Measurements from ENCODE around the gene BRMS1L. TPM values are rescaled to one million over a fixed set of nuclear protein-coding genes. Genes with fewer than 3 reads are reported as not detected.

The BRMS1L gene
- total RNA-seq, 1 donor from 2014 or later: 5.5 TPM

GRCh38 chr14:35854696-35855270 is 28.6 kb downstream of the BRMS1L start:
- intact Hi-C loops (cut with DNase I): no loop called here
- Histone ChIP-seq H3K27ac (no peak overlapping the region), H3K9me3 (no peaks in the 10 kb centered on the region), H3K4me3 (no peak overlapping the region), H3K27me3 (ENCODE audit: low read depth) (no peaks in the 10 kb centered on the region), H3K4me1 (no peaks in the 10 kb centered on the region), H3K36me3 (peaks cover 8% of the 10 kb centered on the region)
- no peak for TF ChIP-seq CTCF (IDR thresholded peaks at IDR 0.05)
- no peak for ATAC-seq
- no peak for DNase-seq

DNA sequence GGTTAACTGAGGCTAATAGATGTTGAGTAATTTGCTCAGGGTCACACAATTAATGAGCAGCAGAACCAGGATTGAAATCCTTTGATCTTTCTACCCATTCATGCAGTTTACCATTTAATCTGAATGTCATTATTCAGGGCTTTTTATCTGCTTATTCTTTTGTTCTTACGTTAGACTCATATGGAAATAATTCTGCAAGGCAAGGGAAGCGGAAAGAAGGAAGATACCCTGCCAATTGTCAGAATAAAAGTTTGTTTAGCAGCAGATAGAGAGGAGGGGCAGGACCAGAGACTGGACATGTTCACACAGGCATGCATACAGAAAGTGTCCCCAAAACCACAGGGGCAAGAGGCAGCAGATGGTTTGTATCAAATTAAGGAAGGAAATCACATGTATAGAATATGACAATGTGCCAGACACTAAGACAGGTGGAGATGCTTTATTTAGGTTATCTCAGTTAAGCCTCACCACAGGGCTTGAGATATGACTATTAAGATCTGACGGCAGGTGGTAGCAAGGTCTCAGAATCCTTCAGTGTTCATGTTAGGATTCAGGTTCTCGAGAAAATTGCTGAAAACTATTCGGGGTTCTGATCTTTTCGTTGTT is 29.8 kb downstream of the BRMS1L start:
- ATAC-seq: no peak
- Histone ChIP-seq H3K36me3 (peaks cover 8% of the 10 kb centered on the region), H3K9me3 (no peaks in the 10 kb centered on the region), H3K4me3 (no peak overlapping the region), H3K27me3 (ENCODE audit: low read depth) (no peaks in the 10 kb centered on the region), H3K4me1 (no peaks in the 10 kb centered on the region), H3K27ac (no peak overlapping the region)
- intact Hi-C loops (cut with DNase I): no loop called here
- DNase-seq: no peak
- no peak for TF ChIP-seq CTCF (IDR thresholded peaks at IDR 0.05)

GRCh38 chr14:35858521-35859209 is 32.5 kb downstream of the BRMS1L start:
- no peak for TF ChIP-seq CTCF (IDR thresholded peaks at IDR 0.05)
- no peak overlapping the region for H3K4me3 ChIP-seq
- no peaks in the 10 kb centered on the region for H3K4me1 ChIP-seq
- H3K27ac ChIP-seq: no peak overlapping the region
- intact Hi-C loops (cut with DNase I): no loop called here
- no peaks in the 10 kb centered on the region for H3K9me3 ChIP-seq
- peaks cover 21% of the 10 kb centered on the region for H3K36me3 ChIP-seq
- no peak for DNase-seq
- H3K27me3 ChIP-seq (ENCODE audit: low read depth): no peaks in the 10 kb centered on the region
- no peak for ATAC-seq

DNA sequence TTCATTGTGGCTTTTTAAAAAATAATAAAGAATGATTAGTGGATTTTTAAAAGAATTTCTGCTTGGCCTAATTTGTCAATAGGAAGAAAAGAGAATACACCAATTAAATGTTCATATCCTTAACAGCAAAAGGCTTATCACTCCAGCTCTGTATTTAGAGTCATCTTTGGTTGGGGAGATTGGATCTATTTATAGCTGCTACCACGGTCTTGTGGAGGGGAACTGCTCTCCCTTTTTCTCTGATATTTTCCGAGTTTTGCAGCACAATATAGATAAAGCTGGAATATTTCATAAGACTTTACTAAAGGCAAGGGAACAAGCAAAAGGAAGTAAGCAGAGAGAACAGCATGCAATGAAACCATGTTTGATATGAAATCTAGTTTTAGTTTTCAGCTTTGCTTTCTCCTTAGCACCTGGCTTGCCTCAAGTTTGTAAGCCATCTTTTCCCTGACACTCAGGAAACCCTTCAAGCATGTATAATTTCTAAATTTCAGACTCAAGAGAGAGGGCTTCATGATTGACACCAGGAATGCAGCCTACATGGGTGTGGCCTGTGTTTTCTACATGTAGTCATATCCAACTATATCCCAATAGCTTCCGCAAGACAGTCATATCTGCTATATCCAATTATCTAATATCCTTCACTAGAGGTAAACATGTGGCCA is 35.2 kb downstream of the BRMS1L start:
- Histone ChIP-seq H3K27ac (no peak overlapping the region), H3K4me1 (no peaks in the 10 kb centered on the region), H3K9me3 (no peaks in the 10 kb centered on the region), H3K27me3 (ENCODE audit: low read depth) (no peaks in the 10 kb centered on the region), H3K36me3 (peaks cover 37% of the 10 kb centered on the region), H3K4me3 (no peak overlapping the region)
- no peak for TF ChIP-seq CTCF (IDR thresholded peaks at IDR 0.05)
- DNase-seq: no peak
- no peak for ATAC-seq
- intact Hi-C loops (cut with DNase I): no loop called here

- Histone ChIP-seq H3K27me3 (ENCODE audit: low read depth) (no peaks in the 10 kb centered on the region), H3K36me3 (peaks cover 34% of the 10 kb centered on the region)
Measured at GRCh38 chr14:35865611-35866324, 39.6 kb downstream of the BRMS1L start.

More at GRCh38 chr14:35865611-35866324, 39.6 kb downstream of the BRMS1L start:
- H3K9me3 ChIP-seq: no peaks in the 10 kb centered on the region
- no peak for DNase-seq
- peak; percentile 51 to 64 for ATAC-seq
- intact Hi-C loops (cut with DNase I): no loop called here
- no peak overlapping the region for H3K27ac ChIP-seq
- H3K4me3 ChIP-seq: no peak overlapping the region
- TF ChIP-seq CTCF (IDR thresholded peaks at IDR 0.05): no peak
- H3K4me1 ChIP-seq: no peaks in the 10 kb centered on the region
